HG03103 (cell line): ENCODE measurements around the gene GPR65.

Experiments
- ATAC-seq: cut with Tn5 transposase; IDR thresholded peaks from one replicate; pipeline ENCODE4 v1.9.1; 2021; ENCODE audit warnings: low read depth; ENCODE audit not compliant: unreplicated experiment

The GPR65 gene

DNA sequence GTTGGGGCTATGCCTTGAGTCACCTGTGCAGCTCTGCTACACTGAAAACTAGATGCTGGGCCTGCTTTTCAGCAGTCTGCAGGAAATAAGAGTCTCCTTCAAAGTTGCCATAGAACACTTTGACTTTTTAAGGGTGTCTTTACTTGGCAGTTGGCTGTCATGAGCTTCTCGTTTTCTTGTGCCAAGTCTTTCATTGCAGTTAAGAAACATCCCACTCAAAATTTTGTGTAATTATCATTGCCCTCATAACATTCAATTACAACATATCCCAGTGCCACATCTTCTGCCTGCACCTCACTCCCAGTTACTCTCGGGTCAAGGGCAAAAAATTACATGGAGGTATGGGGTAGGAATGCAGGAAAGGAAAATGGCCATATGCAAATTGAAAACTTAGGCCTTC, 29.1 kb downstream of the GPR65 start:
- ATAC-seq = no peak

DNA sequence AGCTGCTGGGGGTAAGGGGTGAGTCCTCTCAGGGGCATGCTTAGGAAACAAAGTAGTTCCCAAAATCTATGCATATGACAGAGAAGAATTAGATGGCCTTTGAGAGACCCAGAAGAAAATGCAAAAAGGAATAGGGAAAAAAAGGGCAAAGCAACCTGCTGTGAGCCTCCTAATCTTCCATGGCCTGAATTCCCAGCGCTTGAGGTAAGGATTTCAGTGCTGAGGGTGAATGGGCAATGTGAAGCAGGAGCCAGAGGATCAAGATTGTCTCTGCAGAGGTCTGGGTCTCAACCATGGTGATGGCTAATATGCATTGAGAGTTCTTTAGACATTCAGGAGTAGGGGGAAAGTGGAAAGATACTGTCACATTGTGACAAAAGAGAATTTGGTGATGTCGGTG, 31.5 kb downstream of the GPR65 start:
- ATAC-seq = no peak

DNA sequence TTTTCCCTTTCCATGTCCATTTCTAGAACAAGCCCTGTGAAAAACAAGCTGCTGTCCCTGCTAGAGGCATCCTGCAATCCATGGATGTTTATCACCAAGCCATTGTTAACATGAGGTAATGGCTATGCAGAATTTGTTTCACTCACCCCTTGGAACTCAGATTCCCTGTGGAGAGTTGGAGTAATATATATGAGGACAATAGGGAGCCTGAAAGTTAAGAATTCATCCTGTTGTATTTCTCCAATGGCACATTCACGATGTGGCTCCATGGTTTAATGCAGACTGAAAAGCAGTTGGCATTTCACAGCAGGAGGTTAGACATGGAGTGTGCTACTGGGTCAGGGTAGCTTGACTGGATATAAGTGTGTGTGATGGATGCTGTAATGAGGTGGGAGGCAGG, 32.4 kb downstream of the GPR65 start:
- ATAC-seq = no peak

DNA sequence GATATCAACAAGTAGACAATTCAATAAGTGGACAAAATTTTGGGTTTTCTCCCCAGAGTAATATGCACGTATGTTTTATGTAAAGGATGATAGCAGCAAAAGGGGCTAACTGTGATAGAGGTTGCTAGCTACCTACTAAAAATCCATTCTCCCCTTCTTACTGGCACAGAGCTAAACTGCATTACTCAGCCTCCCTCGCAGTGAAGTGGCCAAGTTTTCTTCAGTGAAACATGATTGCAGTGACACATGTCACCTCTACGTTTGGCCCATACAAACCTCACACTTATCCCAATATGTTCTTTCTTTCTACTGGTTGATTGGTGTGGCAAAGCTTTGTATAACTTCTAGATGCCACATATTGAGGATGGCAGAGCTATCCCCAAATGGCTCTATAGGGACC, 34.3 kb downstream of the GPR65 start:
- no peak for ATAC-seq

DNA sequence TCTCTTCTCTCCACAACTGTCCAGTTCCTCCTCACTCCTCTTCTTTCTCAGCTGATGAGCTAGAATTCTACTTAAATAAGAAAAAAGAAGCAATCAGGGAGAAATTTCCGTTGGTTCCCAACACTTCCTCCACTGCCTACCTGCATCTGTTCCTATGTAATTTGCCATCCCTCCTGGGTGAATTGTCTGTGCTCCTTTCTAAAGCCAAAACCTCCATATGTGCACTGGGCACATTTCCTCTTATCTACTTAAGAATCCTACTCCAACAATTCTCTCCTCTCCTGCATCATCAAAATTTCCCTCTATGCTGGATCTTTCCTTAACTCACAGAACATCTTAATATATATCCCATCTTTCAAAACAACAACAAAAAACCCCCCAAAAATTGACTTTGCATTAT, 35.2 kb downstream of the GPR65 start:
- no peak for ATAC-seq

DNA sequence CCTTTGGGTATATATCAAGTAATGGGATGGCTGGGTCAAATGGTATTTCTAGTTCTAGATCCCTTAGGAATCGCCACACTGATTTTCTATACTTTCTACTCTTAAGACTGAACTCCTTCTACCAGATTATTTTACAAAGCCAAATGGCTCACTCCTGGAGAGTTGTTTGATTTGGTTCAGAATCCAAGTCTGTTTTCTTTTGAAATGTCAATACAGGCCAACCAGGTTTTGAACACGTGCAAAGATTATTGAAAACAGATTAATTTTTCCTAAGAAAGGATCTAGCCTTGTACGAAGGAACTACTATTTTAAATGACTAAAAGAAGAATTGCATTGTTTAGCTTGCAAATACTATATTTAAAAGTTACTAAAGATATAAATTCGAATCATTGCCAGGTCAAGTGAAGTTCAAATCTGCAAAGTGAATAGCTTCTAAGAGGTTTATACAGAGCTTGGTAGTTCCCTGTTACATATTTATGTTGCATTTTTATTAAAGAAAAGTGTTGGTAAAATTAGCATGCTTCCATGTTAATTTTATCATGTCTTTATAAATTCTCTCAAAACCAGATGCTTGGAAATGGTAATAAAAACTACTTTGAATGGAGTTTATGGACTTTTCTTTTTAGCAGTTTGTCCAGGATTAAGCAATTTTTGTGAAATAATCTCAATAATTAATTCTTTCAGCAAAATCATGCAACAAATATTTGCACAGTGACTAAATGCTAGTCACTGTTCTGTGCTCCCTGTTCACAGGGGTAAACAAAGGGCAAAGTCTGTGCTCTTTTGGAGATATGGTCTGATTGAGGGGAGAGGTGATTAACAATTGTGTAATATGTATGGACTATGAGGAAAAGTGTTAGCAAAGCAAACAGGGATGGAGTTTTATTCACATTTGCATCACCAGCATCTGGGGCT, 38.9 kb downstream of the GPR65 start:
- ATAC-seq = no peak

DNA sequence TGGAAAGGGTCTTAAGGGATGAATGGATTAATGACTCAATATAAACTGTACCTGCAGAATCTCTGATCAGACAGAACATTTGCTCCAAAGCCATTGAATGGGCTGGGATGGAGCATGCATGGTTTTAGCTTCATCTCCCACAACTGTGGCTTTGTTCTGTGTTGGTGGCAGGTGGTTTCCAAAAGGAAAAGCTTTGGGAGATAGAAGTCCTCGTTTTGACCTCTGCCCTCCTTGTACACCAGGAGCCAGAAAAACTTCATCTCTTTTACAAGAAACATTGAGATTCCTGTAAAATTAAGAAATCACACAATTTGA, 39.5 kb downstream of the GPR65 start:
- no peak for ATAC-seq

DNA sequence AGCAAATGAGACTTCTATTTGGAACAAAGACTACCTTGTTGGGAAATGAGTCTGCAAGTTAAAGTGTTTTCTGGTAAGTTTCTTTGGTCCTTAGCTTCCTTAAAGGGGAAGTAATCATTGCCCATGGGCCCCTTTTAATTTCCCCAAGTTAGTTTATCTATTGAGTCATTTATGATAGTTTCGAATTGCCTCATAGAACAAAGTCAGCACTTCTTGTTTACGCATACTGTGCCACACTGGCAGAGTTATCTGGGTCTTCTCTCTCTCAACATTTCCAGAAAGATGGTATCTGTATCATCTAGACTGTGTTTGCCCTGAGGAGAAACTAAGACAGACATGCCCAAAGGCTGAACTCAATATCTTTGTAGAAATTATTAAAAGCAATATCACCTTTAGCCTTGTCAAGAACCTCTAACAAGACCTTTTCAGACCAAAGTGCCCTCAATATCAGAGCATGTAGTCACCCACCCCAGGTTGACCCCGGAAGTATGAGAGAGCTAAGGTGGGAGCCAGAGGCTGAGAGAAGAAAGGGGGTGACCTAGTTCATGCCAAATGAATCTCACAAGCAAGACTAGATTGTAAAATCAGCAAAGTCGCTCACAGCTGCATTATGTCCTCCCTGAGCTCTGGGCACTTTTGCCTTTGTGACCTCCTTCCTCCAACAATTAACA, 40.0 kb downstream of the GPR65 start:
- ATAC-seq = peak; percentile 72

DNA sequence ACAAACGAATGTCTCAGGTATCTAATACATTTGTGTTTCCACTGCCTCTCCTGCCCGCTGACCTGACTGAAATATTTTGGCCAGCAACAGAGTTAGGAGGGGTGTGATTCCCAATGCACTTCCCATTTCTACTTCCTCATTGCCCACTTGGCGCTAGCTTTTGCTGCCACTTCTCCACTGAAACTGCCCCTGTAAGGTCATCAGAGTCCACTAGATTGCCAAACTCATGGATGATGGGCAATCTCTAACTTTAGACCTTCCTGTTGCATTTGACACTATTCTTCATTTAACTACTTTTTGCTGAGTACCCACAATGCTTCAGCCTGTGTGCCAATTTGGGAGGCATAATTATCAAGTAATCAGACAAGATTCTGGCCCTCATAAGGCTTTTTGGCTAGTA, 40.8 kb downstream of the GPR65 start:
- no peak for ATAC-seq

DNA sequence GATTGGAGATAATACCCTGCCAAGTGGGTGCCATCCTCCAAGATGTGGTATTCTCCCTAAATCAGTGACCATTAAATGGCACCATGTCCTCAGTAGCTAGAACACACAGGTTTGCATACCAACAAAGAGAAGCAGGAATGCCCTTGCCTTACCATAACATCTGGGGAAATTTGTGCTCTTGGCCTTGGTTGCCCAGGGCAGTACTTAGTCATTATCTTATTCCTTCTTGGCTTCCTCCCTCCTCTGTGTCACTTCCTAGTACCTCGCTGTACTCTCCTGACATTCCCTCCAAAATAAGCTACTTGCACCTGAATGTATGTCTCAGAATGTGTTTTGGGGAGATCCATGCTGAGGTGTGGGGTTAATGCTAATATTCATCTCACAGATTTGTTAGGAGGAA, 43.4 kb downstream of the GPR65 start:
- ATAC-seq = no peak

DNA sequence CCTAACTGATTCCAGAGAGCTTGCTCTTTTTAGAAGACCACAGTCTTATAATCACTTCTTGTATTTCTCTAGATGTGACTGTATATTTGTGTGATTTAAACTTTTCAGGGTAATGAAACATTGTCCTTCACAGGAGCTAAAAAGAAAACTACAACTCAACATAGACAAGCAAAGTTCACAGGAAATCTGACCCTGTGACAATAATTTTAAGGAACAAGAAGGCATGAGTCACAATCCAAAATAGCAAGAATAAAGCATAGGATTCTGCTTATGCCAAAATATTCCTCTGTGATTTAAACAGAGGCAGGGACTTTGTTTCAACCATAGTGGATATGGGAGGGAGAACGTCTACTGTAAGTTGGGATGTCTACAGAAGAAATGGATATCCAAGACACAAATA, 44.3 kb downstream of the GPR65 start:
- ATAC-seq = no peak

DNA sequence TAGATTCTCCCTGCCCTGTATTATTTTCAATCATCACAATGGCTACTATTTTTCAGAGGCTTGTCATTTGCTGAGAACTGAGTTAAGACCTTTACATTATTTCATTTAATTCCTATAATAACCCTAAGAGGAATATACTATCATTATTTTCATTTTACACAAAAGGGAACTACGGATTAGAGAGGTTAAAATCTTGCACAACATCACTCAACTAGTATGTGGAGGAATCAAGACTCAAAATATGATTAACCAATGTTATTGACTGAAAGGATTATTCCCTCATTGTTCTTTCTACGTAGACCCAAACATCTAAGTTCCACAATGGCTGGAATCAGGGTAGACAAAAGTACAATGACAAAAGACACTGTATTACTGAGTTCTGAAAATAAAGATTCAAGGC, 45.0 kb downstream of the GPR65 start:
- ATAC-seq = no peak

DNA sequence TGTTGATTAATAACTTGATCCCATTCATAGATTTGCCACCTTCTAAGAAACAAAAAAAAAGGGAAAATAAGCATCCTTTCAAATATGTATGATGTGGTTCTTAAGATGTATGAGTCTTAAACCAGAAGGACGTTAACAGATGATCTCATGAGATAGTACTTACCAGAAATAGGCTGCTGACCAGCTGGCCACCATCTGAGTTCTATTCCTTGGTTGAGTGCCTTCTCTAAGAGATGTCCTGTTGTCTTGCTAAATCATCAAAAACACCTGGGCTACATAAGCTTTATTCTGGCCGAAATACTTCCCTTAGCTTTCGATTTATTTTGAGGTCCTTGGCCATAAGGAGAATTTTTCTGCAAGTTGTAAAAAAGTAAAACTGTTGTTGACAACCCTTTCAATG, 55.6 kb downstream of the GPR65 start:
- ATAC-seq = no peak

DNA sequence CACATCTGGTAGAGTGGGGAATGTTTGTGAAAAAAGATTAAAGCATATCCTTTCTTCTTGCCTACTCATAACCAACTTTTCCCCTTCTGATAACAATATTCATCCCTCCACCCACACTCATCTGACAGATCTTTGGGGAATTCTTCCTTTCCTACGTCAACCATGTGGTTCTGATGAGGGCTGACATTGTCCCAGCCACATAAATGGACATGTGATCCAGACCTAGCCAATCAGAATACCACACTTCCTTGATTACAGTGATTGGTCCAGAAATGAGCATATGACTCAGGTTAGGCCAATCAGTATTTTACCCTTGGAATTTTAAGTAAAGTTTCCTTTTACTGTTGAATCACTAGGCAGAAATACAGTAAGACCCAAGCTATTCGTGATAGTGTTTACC, 58.9 kb downstream of the GPR65 start:
- no peak for ATAC-seq
